Esophagus squamous epithelium (tissue), 4 donors: Measurements from ENCODE around the gene TGM6.

ENCODE experiments used
- POLR2A ChIP-seq, 4 donors: fragments of 450-650 bp; IDR thresholded peaks; one replicate each; pipeline ENCODE4 v1.6.1; 2017; ENCODE audit warnings: antibody characterized with exemption in 4 of 4, mild to moderate bottlenecking in 4 of 4, moderate library complexity in 3 of 4
- TF ChIP-seq, protein P1 (sequence below), 6 experiments: fragments of 450-650 bp in 4 of 6; fragments of 200-600 bp in 2 of 6; sonication (generic) in 2 of 6; IDR thresholded peaks; one replicate each; pipeline ENCODE4 v1.5.1; 2016 to 2019; ENCODE audit warnings: antibody characterized with exemption in 6 of 6, mild to moderate bottlenecking in 4 of 6, moderate library complexity in 4 of 6

DNA sequence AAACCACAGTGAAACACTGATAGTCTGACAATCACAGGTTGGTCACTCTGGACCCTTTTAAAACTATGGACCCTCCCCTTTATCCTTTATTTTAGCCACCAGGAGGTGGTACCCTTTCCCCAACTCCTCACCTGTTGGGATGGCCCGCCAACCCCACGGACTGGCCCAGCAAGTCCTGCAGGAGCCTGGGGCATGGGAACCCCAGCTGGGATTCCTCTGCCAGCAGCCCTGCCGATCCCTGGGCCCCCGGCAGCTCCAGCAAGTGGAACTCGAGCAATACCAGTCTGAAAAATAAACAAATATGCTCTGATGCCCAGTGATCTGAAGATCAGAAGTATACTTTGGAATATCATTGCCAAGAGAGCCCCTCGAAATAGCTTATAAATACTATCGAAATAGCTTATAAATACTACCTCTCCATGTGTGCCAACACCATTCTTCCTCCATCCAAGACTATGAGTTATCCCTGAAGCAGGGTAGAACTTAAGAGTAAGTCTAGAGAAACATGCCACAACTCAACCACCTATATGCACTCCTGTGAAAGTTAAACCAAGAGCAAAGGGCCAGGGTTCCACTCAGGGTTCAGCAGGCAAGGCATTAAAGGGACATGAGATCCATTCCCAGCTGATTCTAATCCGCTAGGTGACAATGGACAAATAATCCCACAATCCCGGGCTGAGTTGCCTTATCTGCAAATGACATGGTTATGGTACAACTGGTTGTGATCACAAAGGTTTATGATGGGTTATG is 83.1 kb downstream of the TGM6 start:
- TF ChIP-seq, protein P1, sequence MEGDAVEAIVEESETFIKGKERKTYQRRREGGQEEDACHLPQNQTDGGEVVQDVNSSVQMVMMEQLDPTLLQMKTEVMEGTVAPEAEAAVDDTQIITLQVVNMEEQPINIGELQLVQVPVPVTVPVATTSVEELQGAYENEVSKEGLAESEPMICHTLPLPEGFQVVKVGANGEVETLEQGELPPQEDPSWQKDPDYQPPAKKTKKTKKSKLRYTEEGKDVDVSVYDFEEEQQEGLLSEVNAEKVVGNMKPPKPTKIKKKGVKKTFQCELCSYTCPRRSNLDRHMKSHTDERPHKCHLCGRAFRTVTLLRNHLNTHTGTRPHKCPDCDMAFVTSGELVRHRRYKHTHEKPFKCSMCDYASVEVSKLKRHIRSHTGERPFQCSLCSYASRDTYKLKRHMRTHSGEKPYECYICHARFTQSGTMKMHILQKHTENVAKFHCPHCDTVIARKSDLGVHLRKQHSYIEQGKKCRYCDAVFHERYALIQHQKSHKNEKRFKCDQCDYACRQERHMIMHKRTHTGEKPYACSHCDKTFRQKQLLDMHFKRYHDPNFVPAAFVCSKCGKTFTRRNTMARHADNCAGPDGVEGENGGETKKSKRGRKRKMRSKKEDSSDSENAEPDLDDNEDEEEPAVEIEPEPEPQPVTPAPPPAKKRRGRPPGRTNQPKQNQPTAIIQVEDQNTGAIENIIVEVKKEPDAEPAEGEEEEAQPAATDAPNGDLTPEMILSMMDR (IDR thresholded peaks at IDR 0.05): no peak
- TF ChIP-seq POLR2A (IDR thresholded peaks at IDR 0.05): no peak
